Measurements from ENCODE around the gene AKT3.

Gene AKT3

DNA sequence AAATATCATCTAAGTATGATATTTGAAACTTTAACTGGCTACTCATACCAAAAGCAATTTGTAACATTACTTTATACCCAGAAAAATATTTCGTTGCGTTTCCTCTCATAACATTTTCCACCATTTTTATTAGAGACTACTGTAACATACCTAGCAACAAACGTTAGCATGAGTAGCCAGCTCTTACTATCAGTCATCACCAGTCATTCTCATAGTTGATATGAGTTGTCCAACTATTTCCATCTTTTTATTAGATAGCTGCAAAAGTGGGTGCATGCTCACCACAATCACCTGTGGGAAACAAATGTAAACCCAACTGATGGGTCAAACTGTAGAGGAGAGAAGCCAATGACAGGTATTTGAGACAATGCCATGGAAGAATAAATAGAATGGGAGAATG is 114.6 kb downstream of the AKT3 start:
- DNase-seq (ENCODE audit: low spot score): no peak
- ATAC-seq (ENCODE audit: low read depth): no peak
- no peaks in the 10 kb centered on the region for H3K9me3 ChIP-seq (ENCODE audit: severe bottlenecking)
- no peak overlapping the region for H3K27ac ChIP-seq (ENCODE audit: poor library complexity, severe bottlenecking)
- TF ChIP-seq, protein P1, sequence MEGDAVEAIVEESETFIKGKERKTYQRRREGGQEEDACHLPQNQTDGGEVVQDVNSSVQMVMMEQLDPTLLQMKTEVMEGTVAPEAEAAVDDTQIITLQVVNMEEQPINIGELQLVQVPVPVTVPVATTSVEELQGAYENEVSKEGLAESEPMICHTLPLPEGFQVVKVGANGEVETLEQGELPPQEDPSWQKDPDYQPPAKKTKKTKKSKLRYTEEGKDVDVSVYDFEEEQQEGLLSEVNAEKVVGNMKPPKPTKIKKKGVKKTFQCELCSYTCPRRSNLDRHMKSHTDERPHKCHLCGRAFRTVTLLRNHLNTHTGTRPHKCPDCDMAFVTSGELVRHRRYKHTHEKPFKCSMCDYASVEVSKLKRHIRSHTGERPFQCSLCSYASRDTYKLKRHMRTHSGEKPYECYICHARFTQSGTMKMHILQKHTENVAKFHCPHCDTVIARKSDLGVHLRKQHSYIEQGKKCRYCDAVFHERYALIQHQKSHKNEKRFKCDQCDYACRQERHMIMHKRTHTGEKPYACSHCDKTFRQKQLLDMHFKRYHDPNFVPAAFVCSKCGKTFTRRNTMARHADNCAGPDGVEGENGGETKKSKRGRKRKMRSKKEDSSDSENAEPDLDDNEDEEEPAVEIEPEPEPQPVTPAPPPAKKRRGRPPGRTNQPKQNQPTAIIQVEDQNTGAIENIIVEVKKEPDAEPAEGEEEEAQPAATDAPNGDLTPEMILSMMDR (IDR thresholded peaks at IDR 0.05; ENCODE audit: poor library complexity, severe bottlenecking): no peak
- no peak overlapping the region for H3K4me3 ChIP-seq (ENCODE audit: severe bottlenecking)
- no peaks in the 10 kb centered on the region for H3K27me3 ChIP-seq (ENCODE audit: insufficient read depth, poor library complexity, severe bottlenecking)
- H3K4me1 ChIP-seq (ENCODE audit: insufficient read depth, poor library complexity, severe bottlenecking): peaks cover 28% of the 10 kb centered on the region
- 0 out of 2 replicates have a peak, but pooled peaks cover 7% of the 10 kb centered on the region for H3K36me3 ChIP-seq (ENCODE audit: low read depth)

DNA sequence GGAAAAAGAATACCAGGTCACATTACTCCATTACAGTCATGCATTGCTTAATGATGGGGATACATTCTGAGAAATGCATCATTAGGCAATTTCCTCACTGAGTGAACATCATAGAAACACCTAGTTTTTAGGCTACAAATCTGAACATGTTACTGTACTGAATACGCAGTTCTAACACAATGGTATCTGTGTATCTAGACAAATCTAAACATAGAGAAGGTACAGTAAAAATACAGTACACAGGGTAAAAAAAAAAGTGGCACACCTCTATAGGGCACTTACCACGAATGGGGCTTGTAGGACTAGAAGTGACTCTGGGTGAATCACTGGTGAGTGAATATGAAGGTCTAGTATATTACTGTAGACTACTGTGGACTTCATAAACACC is 115.7 kb downstream of the AKT3 start:
- Histone ChIP-seq H3K9me3 (ENCODE audit: severe bottlenecking) (no peaks in the 10 kb centered on the region), H3K27me3 (ENCODE audit: insufficient read depth, poor library complexity, severe bottlenecking) (no peaks in the 10 kb centered on the region), H3K36me3 (ENCODE audit: low read depth) (0 out of 2 replicates have a peak, but pooled peaks cover 7% of the 10 kb centered on the region), H3K27ac (ENCODE audit: poor library complexity, severe bottlenecking) (peak overlapping the region; percentile 23), H3K4me3 (ENCODE audit: severe bottlenecking) (no peak overlapping the region), H3K4me1 (ENCODE audit: insufficient read depth, poor library complexity, severe bottlenecking) (peaks cover 33% of the 10 kb centered on the region)
- ATAC-seq (ENCODE audit: low read depth) (peak; percentile 85), DNase-seq (ENCODE audit: low spot score) (no peak)
- TF ChIP-seq, protein P1 (IDR thresholded peaks at IDR 0.05; ENCODE audit: poor library complexity, severe bottlenecking): no peak

DNA sequence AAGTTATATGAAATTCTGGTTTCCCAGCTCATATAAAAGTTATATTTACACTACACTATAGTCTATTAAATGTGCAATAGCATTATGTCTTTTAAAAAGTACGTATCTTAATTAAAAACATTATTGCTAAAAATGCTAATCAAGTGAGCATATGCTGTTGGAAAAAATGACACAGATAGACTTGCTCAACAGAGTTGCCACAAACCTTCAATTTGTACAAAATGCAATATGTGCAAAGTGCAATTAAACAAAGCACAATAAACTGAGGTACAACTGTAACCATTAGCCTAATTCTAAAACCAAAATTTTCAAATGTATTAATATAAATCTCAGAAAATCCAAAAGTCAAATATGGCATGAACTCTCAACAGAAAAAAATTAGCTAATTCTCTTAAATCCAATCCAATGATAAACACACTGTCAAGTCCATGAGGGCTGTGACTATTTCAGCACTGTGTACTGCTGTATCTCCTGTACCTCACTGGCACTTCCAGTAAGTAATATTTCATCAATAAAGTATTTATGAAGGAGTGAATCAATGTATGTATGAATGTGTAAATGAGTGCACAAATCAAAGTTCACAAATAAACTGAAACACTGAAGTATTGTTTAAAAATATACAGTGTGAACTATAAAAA is 116.3 kb downstream of the AKT3 start:
- no peak for DNase-seq (ENCODE audit: low spot score)
- Histone ChIP-seq H3K9me3 (ENCODE audit: severe bottlenecking) (no peaks in the 10 kb centered on the region), H3K27ac (ENCODE audit: poor library complexity, severe bottlenecking) (peak overlapping the region; percentile 23), H3K27me3 (ENCODE audit: insufficient read depth, poor library complexity, severe bottlenecking) (no peaks in the 10 kb centered on the region), H3K4me1 (ENCODE audit: insufficient read depth, poor library complexity, severe bottlenecking) (peaks cover 33% of the 10 kb centered on the region), H3K4me3 (ENCODE audit: severe bottlenecking) (no peak overlapping the region), H3K36me3 (ENCODE audit: low read depth) (0 out of 2 replicates have a peak, but pooled peaks cover 7% of the 10 kb centered on the region)
- ATAC-seq (ENCODE audit: low read depth): no peak
- TF ChIP-seq, protein P1 (IDR thresholded peaks at IDR 0.05; ENCODE audit: poor library complexity, severe bottlenecking): no peak

DNA sequence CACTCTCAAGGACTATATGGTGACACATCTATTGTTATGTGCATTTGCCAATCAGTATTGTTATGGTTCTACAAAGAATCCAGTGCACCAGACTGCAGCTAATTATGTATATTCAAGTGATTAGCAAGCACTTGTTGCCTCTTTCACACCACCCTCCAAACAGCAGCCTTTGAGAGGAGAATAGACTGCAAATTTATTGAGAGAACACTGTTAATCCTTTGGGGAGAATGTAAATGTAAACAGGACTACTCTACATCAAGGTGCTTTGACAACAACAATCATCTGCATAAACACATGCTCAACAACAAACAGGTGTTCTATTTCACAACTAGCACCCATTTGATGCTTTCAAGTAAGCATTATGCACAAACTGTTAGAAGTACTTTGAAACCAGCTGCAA is 117.4 kb downstream of the AKT3 start:
- Histone ChIP-seq H3K4me1 (ENCODE audit: insufficient read depth, poor library complexity, severe bottlenecking) (peaks cover 33% of the 10 kb centered on the region), H3K27me3 (ENCODE audit: insufficient read depth, poor library complexity, severe bottlenecking) (no peaks in the 10 kb centered on the region), H3K27ac (ENCODE audit: poor library complexity, severe bottlenecking) (no peak overlapping the region), H3K4me3 (ENCODE audit: severe bottlenecking) (no peak overlapping the region), H3K36me3 (ENCODE audit: low read depth) (0 out of 2 replicates have a peak, but pooled peaks cover 7% of the 10 kb centered on the region), H3K9me3 (ENCODE audit: severe bottlenecking) (no peaks in the 10 kb centered on the region)
- TF ChIP-seq, protein P1 (IDR thresholded peaks at IDR 0.05; ENCODE audit: poor library complexity, severe bottlenecking): no peak
- ATAC-seq (ENCODE audit: low read depth) (no peak), DNase-seq (ENCODE audit: low spot score) (no peak)

DNA sequence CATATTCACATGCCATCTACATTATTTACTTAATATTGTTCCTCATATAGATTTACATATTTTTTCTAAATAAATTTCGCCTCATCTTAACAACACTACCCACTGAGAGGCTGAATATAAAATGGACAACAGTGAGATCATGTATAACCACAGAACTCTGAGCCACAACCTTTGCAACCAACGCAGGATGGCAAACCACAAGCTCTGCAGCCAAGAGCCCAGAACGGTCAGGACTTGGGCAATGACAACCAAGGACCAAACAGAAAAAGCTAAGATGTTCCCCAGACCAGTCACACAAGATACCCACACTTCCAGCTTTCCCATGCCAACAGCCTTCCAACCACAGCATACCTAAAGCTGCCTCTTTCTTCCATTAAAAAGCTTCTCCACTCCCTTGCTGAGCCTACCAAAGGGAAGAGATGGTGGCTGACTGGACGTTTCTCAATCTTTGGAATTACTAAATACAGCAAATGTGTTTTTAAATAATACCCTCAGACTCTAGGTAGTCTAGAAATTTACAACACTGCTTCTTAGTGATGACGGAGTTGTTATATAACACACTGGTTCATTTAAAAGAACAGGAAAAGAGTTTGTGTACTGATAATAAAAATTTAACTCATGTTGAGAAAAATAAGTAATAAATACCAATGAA is 117.9 kb downstream of the AKT3 start:
- H3K27me3 ChIP-seq (ENCODE audit: insufficient read depth, poor library complexity, severe bottlenecking): no peaks in the 10 kb centered on the region
- H3K4me1 ChIP-seq (ENCODE audit: insufficient read depth, poor library complexity, severe bottlenecking): peaks cover 33% of the 10 kb centered on the region
- H3K4me3 ChIP-seq (ENCODE audit: severe bottlenecking): no peak overlapping the region
- H3K36me3 ChIP-seq (ENCODE audit: low read depth): 0 out of 2 replicates have a peak, but pooled peaks cover 7% of the 10 kb centered on the region
- DNase-seq (ENCODE audit: low spot score) (no peak), ATAC-seq (ENCODE audit: low read depth) (no peak)
- H3K27ac ChIP-seq (ENCODE audit: poor library complexity, severe bottlenecking): no peak overlapping the region
- H3K9me3 ChIP-seq (ENCODE audit: severe bottlenecking): no peaks in the 10 kb centered on the region
- TF ChIP-seq, protein P1 (IDR thresholded peaks at IDR 0.05; ENCODE audit: poor library complexity, severe bottlenecking): no peak
